ENCODE data around the gene GADD45A.

Gene GADD45A

DNA sequence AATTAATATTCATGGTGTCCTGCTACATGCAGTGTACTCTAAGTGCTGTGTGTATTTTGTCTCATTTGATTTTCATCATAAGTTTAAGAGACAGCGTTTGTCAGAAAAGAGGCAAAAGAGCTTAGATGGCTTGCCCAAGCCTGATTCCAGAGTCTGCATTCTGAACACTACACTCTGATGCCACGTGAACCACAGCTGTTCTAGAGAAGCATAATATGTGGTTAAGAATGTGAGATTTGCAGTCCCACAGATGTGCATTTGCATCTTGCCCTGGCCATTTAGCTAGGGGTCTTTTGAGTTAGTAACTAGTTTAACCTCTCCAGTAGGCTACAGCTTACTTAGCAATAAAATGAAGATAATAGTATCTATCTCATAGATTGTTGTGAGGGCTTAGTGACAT lies 9.2 kb upstream of the GADD45A start:
- H3K4me3 ChIP-seq (ENCODE audit: low read length), result no peak overlapping the region
- peaks cover 4% of the 10 kb centered on the region for H3K4me1 ChIP-seq (ENCODE audit: insufficient read depth, low read length)
- H3K27me3 ChIP-seq (ENCODE audit: insufficient read depth, low read length), result no peaks in the 10 kb centered on the region
- H2AFZ ChIP-seq (ENCODE audit: low read depth, low read length), result no peak overlapping the region
- H3K36me3 ChIP-seq (ENCODE audit: insufficient read depth, low read length), result no peaks in the 10 kb centered on the region
- no peaks in the 10 kb centered on the region for H3K9me3 ChIP-seq (ENCODE audit: low read length)

DNA sequence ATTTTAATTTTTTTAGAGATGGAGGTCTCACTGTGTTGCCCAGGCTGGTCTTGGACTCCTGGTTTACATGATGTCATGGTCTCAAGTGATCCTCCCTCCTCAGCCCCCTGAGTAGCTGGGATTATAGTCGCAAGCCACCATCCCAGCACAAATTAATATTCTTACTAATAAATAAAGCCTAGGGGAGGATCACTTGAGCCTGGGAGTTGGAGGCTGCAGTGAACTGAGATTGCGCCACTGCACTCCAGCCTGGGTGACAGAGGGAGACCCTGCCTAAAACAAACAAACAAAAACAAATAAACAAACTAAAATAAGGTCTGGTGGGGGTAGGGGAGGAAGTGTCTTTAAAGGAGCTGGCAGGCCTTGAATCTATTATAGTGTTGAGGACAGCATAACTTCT lies 8.7 kb upstream of the GADD45A start:
- Histone ChIP-seq H3K9me3 (ENCODE audit: low read length) (no peaks in the 10 kb centered on the region), H2AFZ (ENCODE audit: low read depth, low read length) (no peak overlapping the region), H3K4me1 (ENCODE audit: insufficient read depth, low read length) (peaks cover 4% of the 10 kb centered on the region), H3K27me3 (ENCODE audit: insufficient read depth, low read length) (no peaks in the 10 kb centered on the region), H3K36me3 (ENCODE audit: insufficient read depth, low read length) (no peaks in the 10 kb centered on the region), H3K4me3 (ENCODE audit: low read length) (no peak overlapping the region)

DNA sequence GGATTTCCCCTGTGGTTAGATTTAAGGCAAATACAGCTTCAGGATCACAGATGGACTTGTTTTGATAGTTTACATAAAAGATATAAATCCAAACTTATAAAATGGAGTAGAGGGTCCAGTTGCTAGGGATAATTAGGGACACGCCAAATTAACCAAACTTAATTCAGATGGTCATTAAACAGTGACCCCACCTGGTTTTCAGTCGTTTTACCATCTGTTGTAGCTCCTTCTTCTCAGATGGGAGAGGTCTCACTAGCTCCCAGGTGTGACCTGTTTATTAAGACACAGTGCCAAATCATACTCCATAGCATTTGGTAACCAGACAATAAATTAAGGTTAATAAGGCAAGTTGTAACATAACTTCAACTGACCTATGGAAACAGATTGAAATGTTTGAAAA lies 8.1 kb upstream of the GADD45A start:
- no peaks in the 10 kb centered on the region for H3K36me3 ChIP-seq (ENCODE audit: insufficient read depth, low read length)
- no peaks in the 10 kb centered on the region for H3K27me3 ChIP-seq (ENCODE audit: insufficient read depth, low read length)
- H3K9me3 ChIP-seq (ENCODE audit: low read length), result no peaks in the 10 kb centered on the region
- no peak overlapping the region for H2AFZ ChIP-seq (ENCODE audit: low read depth, low read length)
- H3K4me3 ChIP-seq (ENCODE audit: low read length), result no peak overlapping the region
- H3K4me1 ChIP-seq (ENCODE audit: insufficient read depth, low read length), result peaks cover 4% of the 10 kb centered on the region

DNA sequence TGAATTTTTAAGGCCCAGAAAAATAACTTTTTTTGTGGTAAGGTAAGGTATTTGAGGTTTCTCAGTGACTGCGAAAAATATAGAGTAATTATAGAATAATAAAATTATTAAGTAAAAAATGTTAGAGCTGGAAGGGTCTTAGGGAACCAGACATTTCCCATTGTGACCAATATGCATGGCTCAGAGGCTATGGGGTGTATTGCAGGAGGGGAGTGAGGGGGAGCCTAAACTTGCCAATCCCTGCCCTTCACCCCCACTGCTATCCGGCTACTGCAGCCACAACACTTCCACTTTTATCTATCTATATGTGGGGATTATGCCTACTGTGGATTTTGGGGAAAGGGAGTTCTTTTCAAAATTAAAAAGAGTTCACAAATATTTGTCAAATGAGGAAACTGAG lies 7.6 kb upstream of the GADD45A start:
- no peaks in the 10 kb centered on the region for H3K36me3 ChIP-seq (ENCODE audit: insufficient read depth, low read length)
- H3K27me3 ChIP-seq (ENCODE audit: insufficient read depth, low read length), result no peaks in the 10 kb centered on the region
- H3K4me1 ChIP-seq (ENCODE audit: insufficient read depth, low read length), result peaks cover 4% of the 10 kb centered on the region
- H2AFZ ChIP-seq (ENCODE audit: low read depth, low read length), result no peak overlapping the region
- no peaks in the 10 kb centered on the region for H3K9me3 ChIP-seq (ENCODE audit: low read length)
- no peak overlapping the region for H3K4me3 ChIP-seq (ENCODE audit: low read length)

DNA sequence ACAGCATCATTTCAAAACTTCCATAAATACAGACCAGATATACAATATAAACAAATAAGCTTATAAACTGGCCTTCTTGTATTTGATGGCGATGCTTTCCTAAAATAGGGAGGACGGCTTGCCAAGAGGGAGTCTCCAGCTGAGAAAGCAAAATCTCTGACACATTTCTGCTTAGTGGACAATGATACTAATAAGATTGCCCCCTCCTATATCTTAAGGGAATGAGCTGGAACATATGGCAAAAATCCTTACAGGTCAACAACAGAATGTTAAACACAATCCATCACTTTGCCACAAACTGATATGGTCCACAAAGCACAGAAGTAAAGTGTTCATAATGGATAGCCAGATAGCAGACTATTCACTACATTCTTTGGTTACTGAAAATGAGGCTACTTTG lies 7.1 kb upstream of the GADD45A start:
- Histone ChIP-seq H2AFZ (ENCODE audit: low read depth, low read length) (no peak overlapping the region), H3K9me3 (ENCODE audit: low read length) (no peaks in the 10 kb centered on the region), H3K4me1 (ENCODE audit: insufficient read depth, low read length) (peaks cover 4% of the 10 kb centered on the region), H3K27me3 (ENCODE audit: insufficient read depth, low read length) (no peaks in the 10 kb centered on the region), H3K36me3 (ENCODE audit: insufficient read depth, low read length) (no peaks in the 10 kb centered on the region), H3K4me3 (ENCODE audit: low read length) (no peak overlapping the region)

DNA sequence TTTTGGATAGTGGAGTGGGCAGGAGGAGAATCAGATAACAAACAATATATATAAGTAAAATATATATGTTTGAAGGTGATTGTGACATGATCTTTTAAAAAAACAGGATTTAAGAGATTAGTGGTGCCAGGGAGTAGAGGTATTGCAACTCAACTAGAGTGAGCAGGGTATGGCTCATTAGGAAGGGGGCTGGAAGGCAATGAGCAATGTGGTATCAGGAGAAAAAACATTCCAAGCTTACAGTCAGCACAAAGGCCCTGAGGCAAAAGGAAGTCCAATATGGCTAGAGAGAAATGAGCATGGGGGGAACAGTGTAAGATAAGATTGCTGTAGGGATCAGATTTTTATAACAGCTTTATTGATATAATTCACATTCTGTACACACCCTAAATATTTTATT lies 5.3 kb upstream of the GADD45A start:
- Histone ChIP-seq H3K9me3 (ENCODE audit: low read length) (no peaks in the 10 kb centered on the region), H3K27me3 (ENCODE audit: insufficient read depth, low read length) (no peaks in the 10 kb centered on the region), H3K4me1 (ENCODE audit: insufficient read depth, low read length) (peaks cover 10% of the 10 kb centered on the region), H3K36me3 (ENCODE audit: insufficient read depth, low read length) (no peaks in the 10 kb centered on the region), H3K4me3 (ENCODE audit: low read length) (no peak overlapping the region), H2AFZ (ENCODE audit: low read depth, low read length) (no peak overlapping the region)

DNA sequence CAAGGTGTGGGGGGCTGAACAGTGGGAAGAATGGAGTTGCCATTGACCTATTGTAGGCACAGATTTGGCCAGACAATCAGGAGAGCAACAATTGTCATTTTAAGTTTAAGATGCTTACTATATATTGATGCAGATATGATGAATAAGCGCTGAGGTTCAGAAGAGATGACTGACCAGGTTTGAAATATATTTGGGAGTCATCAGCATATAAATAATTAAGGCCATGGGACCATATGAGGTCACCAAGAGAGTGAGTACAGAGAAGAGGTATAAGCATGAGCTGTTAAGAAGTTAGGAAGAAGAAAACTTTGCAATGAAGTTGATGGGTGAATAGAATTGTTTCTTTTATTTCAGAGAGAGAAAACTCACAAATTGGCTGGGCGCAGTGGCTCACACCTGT lies 4.5 kb upstream of the GADD45A start:
- no peaks in the 10 kb centered on the region for H3K9me3 ChIP-seq (ENCODE audit: low read length)
- H3K36me3 ChIP-seq (ENCODE audit: insufficient read depth, low read length), result no peaks in the 10 kb centered on the region
- no peak overlapping the region for H2AFZ ChIP-seq (ENCODE audit: low read depth, low read length)
- H3K4me1 ChIP-seq (ENCODE audit: insufficient read depth, low read length), result peaks cover 8% of the 10 kb centered on the region
- H3K27me3 ChIP-seq (ENCODE audit: insufficient read depth, low read length), result no peaks in the 10 kb centered on the region
- no peak overlapping the region for H3K4me3 ChIP-seq (ENCODE audit: low read length)

DNA sequence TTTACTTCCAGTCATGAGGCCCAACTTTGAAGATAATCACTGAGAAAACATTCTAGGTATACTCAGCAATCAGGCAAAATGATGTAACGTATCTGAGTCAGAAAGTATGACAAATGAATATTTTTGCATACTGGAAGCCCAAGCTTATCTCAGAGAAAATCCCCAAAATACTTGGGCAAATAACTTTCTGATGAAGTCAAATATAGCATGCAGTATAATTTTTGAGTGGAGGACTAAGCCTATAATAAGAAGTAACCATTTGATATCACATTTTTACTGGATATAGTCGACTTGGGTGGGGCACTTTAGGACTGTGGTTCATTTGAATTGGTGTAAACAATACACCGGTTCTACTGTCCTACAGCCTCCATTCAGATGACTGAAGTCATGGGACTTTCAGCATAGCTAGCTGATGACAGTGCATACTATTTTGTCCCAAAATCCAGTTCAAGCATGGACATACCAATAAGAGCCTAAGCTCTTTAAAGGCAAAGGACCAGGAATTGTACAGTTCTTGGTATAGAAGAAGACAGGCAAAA lies 2.3 kb upstream of the GADD45A start:
- H3K4me3 ChIP-seq (ENCODE audit: low read length), result no peak overlapping the region
- peaks cover 19% of the 10 kb centered on the region for H3K4me1 ChIP-seq (ENCODE audit: insufficient read depth, low read length)
- no peak overlapping the region for H2AFZ ChIP-seq (ENCODE audit: low read depth, low read length)
- no peaks in the 10 kb centered on the region for H3K9me3 ChIP-seq (ENCODE audit: low read length)
- H3K27me3 ChIP-seq (ENCODE audit: insufficient read depth, low read length), result no peaks in the 10 kb centered on the region
- H3K36me3 ChIP-seq (ENCODE audit: insufficient read depth, low read length), result peaks cover 7% of the 10 kb centered on the region

DNA sequence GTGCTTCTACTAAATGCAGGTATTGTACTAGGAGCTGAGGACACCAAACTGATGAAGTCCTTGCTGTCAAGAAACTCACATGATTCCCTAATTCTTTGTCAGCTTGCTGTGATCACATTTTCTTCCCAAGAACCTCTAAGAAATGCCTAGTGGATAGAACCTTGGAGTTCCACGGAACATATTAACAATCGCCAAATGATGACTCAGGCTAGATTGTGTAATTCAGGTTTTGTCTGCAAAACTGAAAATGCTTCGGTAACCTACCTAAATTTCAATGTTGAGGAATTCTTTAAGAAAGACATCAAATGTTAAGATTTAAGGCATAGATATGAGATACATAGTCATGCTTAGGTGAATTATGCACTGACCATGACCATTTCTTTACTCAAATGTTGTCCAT lies 1.7 kb upstream of the GADD45A start:
- peaks cover 25% of the 10 kb centered on the region for H3K4me1 ChIP-seq (ENCODE audit: insufficient read depth, low read length)
- H2AFZ ChIP-seq (ENCODE audit: low read depth, low read length), result no peak overlapping the region
- H3K9me3 ChIP-seq (ENCODE audit: low read length), result no peaks in the 10 kb centered on the region
- H3K36me3 ChIP-seq (ENCODE audit: insufficient read depth, low read length), result peaks cover 12% of the 10 kb centered on the region
- H3K27me3 ChIP-seq (ENCODE audit: insufficient read depth, low read length), result no peaks in the 10 kb centered on the region
- no peak overlapping the region for H3K4me3 ChIP-seq (ENCODE audit: low read length)

DNA sequence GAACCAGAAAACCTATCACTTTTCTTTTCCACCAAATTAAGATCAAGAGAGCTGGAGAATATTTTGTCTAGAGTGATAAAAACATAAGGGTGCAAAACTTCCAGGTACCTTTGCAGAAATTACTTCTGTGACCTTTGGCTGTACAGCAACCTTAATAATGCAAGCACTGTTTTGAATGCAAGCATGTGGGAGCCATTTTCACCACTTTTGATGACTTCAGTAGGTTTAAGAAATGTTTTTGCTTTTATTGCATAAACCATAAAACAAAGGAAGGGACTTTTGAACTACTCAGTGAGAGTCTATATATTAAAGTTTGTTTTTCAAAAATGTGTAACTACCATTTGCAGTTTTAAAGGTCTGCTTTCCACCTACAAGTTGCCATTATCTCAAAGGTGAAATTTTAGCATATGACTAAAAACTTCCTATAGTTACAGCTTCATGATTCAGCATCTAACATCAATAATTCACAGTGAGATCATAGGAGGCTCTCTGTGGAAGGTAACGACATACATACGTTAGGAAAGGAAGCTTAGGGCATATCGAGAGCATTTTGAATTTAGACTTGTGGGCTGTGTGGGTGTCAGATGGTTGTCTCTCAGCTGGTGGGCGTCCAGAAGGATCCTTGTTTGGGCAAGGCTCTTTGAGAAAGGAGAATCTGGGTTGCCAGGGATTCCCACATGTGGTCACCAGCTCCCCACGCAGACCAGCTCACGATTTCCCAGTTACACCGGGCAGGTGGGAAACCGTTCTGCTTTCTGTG lies 1.1 kb upstream of the GADD45A start:
- H2AFZ ChIP-seq (ENCODE audit: low read depth, low read length), result peak overlapping the region; percentile 34
- H3K4me3 ChIP-seq (ENCODE audit: low read length), result no peak overlapping the region
- no peaks in the 10 kb centered on the region for H3K9me3 ChIP-seq (ENCODE audit: low read length)
- no peaks in the 10 kb centered on the region for H3K27me3 ChIP-seq (ENCODE audit: insufficient read depth, low read length)
- H3K4me1 ChIP-seq (ENCODE audit: insufficient read depth, low read length), result peaks cover 30% of the 10 kb centered on the region
- H3K36me3 ChIP-seq (ENCODE audit: insufficient read depth, low read length), result peaks cover 18% of the 10 kb centered on the region

DNA sequence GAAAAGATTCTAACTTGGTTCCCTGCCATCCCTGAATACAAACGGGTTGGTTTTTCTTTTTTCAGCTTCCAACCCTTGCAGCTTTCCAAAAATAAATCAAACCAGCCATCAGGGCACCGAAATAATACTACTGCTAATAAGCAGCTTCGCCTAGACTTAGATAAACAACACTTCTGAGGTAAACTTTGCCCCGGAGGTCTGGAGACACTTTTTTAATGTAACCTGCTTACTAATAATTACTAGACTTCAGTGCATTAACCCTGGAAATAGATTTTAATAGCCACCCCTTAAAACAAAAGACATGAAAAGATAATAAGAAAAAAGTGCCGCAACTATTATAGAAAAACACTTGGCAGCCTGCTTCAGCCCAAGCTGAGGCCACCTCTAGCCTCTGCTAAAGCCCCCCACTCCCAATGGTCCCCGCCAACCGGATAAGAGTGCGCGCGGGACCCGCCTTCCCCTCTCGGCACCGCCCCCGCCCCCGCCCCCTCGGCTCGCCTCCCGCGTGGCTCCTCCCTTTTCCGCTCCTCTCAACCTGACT lies 405 bp upstream of the GADD45A start:
- H3K27me3 ChIP-seq (ENCODE audit: insufficient read depth, low read length), result no peaks in the 10 kb centered on the region
- H3K4me3 ChIP-seq (ENCODE audit: low read length), result peak overlapping the region; percentile 5

DNA sequence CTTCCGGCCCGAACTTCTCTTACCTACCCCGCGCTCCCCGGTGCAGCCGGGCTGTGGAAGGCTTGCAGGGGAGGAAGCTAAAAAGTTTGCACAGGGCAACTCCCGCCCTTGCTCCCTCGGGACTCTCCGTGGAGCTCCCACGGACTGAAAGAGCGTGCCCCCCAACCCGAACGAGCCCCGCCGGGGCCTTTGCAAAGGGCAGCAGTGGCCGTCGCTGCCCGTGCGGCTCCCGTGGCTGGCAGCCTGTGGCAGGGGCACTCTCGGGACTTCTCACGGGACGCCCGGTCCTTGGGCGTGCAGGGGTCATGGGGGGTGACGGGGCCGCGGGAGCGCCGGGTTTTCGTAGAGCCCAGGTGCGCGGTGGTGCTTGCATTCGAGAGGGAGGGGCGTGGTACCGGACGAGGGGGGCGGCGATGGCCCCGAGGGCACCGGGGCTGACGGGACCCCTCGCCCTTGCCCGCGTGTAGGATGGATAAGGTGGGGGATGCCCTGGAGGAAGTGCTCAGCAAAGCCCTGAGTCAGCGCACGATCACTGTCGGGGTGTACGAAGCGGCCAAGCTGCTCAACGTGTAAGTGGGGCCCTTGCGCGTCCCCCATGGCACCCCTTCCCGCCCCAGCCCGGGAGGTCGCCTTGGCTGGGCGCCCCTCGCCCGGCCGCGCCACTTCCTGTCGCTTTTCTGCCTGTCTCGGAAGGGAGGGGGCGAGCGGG lies 711 bp downstream of the GADD45A start:
- Histone ChIP-seq H3K4me1 (ENCODE audit: insufficient read depth, low read length) (peaks cover 38% of the 10 kb centered on the region), H3K4me3 (ENCODE audit: low read length) (peak overlapping the region; percentile 94), H2AFZ (ENCODE audit: low read depth, low read length) (peak overlapping the region; percentile 60), H3K36me3 (ENCODE audit: insufficient read depth, low read length) (peaks cover 25% of the 10 kb centered on the region), H3K27me3 (ENCODE audit: insufficient read depth, low read length) (no peaks in the 10 kb centered on the region), H3K9me3 (ENCODE audit: low read length) (no peaks in the 10 kb centered on the region)

More for the DNA sequence above, 405 bp upstream of the GADD45A start:
- Histone ChIP-seq H3K36me3 (ENCODE audit: insufficient read depth, low read length) (peaks cover 24% of the 10 kb centered on the region), H2AFZ (ENCODE audit: low read depth, low read length) (peak overlapping the region; percentile 34), H3K9me3 (ENCODE audit: low read length) (no peaks in the 10 kb centered on the region), H3K4me1 (ENCODE audit: insufficient read depth, low read length) (peaks cover 37% of the 10 kb centered on the region)

Data from neuron (in vitro differentiated cells).